KMS-11 (cell line): ENCODE results near the gene DIPK1B.

Experiments
- H2AFZ ChIP-seq: fragments of 200-600 bp; sonication (generic); 2 replicates; pipeline ENCODE4 v1.6.1; 2016; ENCODE audit warnings: antibody characterized with exemption, mixed run types, low read depth
- H3K27ac ChIP-seq: fragments of 200-600 bp; sonication (generic); 2 replicates; pipeline ENCODE4 v1.6.1; 2016; ENCODE audit warnings: mild to moderate bottlenecking, mixed run types
- H3K27me3 ChIP-seq: fragments of 200-600 bp; sonication (generic); 2 replicates; pipeline ENCODE4 v1.6.1; 2017; ENCODE audit warnings: mild to moderate bottlenecking, low read depth, mixed run types, moderate library complexity; ENCODE audit not compliant: insufficient read depth
- H3K36me3 ChIP-seq: fragments of 200-600 bp; sonication (generic); 2 replicates; pipeline ENCODE4 v1.6.1; 2017; ENCODE audit warnings: mild to moderate bottlenecking, mixed run types; ENCODE audit not compliant: insufficient read depth
- H3K4me1 ChIP-seq: fragments of 200-600 bp; sonication (generic); 2 replicates; pipeline ENCODE4 v1.6.1; 2016; ENCODE audit warnings: mild to moderate bottlenecking, low read depth, mixed run types; ENCODE audit not compliant: poor library complexity, severe bottlenecking
- H3K4me2 ChIP-seq: fragments of 200-600 bp; sonication (generic); 2 replicates; pipeline ENCODE4 v1.7.0; 2016; ENCODE audit warnings: mild to moderate bottlenecking, mixed run types
- H3K4me3 ChIP-seq: fragments of 200-600 bp; sonication (generic); IDR thresholded peaks from 2 replicates; pipeline ENCODE4 v1.6.1; 2017; ENCODE audit warnings: low read depth, low read length, mixed read lengths; ENCODE audit not compliant: insufficient read depth
- H3K79me2 ChIP-seq: fragments of 200-600 bp; sonication (generic); 2 replicates; pipeline ENCODE4 v1.6.1; 2016; ENCODE audit warnings: low read depth, mixed run types; ENCODE audit not compliant: insufficient read depth
- H3K9ac ChIP-seq: fragments of 200-600 bp; sonication (generic); 2 replicates; pipeline ENCODE4 v1.6.1; 2016; ENCODE audit warnings: mild to moderate bottlenecking, mixed run types
- H4K20me1 ChIP-seq: fragments of 200-600 bp; sonication (generic); 2 replicates; pipeline ENCODE4 v1.6.1; 2016; ENCODE audit warnings: mild to moderate bottlenecking, mixed run types; ENCODE audit not compliant: insufficient read depth
- TF ChIP-seq, protein P1 (sequence below): fragments of 200-600 bp; sonication (generic); conservative IDR thresholded peaks from 2 replicates; pipeline ENCODE4 v1.6.1; 2017; ENCODE audit warnings: low read depth, mild to moderate bottlenecking, antibody characterized with exemption, low read length, moderate library complexity, mixed read lengths

DIPK1B gene

DNA sequence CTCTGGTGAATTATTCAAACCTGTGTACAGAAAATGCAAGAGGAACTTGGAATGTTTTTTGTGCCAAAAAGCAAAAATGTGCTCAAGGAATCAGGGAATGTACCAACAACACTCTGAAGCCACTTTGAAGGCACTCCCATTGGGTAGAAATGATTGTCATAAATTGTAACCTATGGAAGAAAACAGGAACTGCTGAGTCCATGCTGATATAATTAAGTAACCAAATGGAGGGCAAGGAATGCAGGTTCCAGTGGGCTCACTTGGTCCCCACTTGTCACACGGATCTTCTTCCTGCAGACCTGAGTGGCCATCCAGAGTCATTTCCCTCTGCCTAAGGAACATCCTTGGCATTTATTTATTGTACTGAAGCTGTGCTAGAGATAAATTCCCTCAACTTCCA, 38.9 kb downstream of the DIPK1B start:
- TF ChIP-seq, protein P1, sequence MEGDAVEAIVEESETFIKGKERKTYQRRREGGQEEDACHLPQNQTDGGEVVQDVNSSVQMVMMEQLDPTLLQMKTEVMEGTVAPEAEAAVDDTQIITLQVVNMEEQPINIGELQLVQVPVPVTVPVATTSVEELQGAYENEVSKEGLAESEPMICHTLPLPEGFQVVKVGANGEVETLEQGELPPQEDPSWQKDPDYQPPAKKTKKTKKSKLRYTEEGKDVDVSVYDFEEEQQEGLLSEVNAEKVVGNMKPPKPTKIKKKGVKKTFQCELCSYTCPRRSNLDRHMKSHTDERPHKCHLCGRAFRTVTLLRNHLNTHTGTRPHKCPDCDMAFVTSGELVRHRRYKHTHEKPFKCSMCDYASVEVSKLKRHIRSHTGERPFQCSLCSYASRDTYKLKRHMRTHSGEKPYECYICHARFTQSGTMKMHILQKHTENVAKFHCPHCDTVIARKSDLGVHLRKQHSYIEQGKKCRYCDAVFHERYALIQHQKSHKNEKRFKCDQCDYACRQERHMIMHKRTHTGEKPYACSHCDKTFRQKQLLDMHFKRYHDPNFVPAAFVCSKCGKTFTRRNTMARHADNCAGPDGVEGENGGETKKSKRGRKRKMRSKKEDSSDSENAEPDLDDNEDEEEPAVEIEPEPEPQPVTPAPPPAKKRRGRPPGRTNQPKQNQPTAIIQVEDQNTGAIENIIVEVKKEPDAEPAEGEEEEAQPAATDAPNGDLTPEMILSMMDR = no peak
- H4K20me1 ChIP-seq = no peaks in the 10 kb centered on the region
- no peak overlapping the region for H3K4me2 ChIP-seq
- H3K4me1 ChIP-seq = no peaks in the 10 kb centered on the region
- H3K27ac ChIP-seq = no peak overlapping the region
- no peak overlapping the region for H3K9ac ChIP-seq
- H3K79me2 ChIP-seq = no peaks in the 10 kb centered on the region
- peaks cover 67% of the 10 kb centered on the region for H3K27me3 ChIP-seq
- H3K36me3 ChIP-seq = no peaks in the 10 kb centered on the region
- H2AFZ ChIP-seq = no peak overlapping the region
- H3K4me3 ChIP-seq = no peak overlapping the region

- Histone ChIP-seq H3K27ac (no peak overlapping the region), H2AFZ (no peak overlapping the region), H3K4me1 (no peaks in the 10 kb centered on the region), H3K4me2 (no peak overlapping the region), H3K27me3 (peaks cover 61% of the 10 kb centered on the region), H3K4me3 (no peak overlapping the region), H3K36me3 (no peaks in the 10 kb centered on the region), H3K79me2 (no peaks in the 10 kb centered on the region), H3K9ac (no peak overlapping the region), H4K20me1 (no peaks in the 10 kb centered on the region)
- TF ChIP-seq, protein P1 = no peak
Observed at GRCh38 chr9:136751814-136752213, 39.4 kb downstream of the DIPK1B start.

- peaks cover 60% of the 10 kb centered on the region for H3K27me3 ChIP-seq
- H3K4me2 ChIP-seq = no peak overlapping the region
- TF ChIP-seq, protein P1 = no peak
- no peak overlapping the region for H2AFZ ChIP-seq
- H3K9ac ChIP-seq = no peak overlapping the region
- H4K20me1 ChIP-seq = no peaks in the 10 kb centered on the region
- no peaks in the 10 kb centered on the region for H3K79me2 ChIP-seq
- no peaks in the 10 kb centered on the region for H3K36me3 ChIP-seq
- H3K4me3 ChIP-seq = no peak overlapping the region
- no peaks in the 10 kb centered on the region for H3K4me1 ChIP-seq
- H3K27ac ChIP-seq = no peak overlapping the region
Observed at GRCh38 chr9:136753371-136754058, 41.1 kb downstream of the DIPK1B start.

GRCh38 chr9:136754059-136754572, 41.7 kb downstream of the DIPK1B start:
- no peak overlapping the region for H3K27ac ChIP-seq
- no peak overlapping the region for H3K4me2 ChIP-seq
- H3K4me1 ChIP-seq = no peaks in the 10 kb centered on the region
- H3K27me3 ChIP-seq = peaks cover 54% of the 10 kb centered on the region
- H3K9ac ChIP-seq = no peak overlapping the region
- H3K36me3 ChIP-seq = no peaks in the 10 kb centered on the region
- H2AFZ ChIP-seq = no peak overlapping the region
- H3K79me2 ChIP-seq = no peaks in the 10 kb centered on the region
- no peaks in the 10 kb centered on the region for H4K20me1 ChIP-seq
- no peak overlapping the region for H3K4me3 ChIP-seq
- TF ChIP-seq, protein P1 = no peak
